NCI-H345 treated with DMSO at 0.1 percent for 48 hours (cell line): ENCODE results near the gene CYB561A3.
"Not testable (repeated sequence)": the region's sequence is repeated elsewhere in the genome, so short reads cannot be mapped to it uniquely, and the experiment has no call there.

Experiments used
- DNase-seq: peaks from one replicate; lab custom pipeline; 2025; ENCODE audit not compliant: unreplicated experiment; lab: John Stamatoyannopoulos, UW

CYB561A3 gene, protein sequence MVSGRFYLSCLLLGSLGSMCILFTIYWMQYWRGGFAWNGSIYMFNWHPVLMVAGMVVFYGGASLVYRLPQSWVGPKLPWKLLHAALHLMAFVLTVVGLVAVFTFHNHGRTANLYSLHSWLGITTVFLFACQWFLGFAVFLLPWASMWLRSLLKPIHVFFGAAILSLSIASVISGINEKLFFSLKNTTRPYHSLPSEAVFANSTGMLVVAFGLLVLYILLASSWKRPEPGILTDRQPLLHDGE

GRCh38 chr11:61361741-61362541, at the start of gene CYB561A3, which contains the start of gene TMEM138:
TSS of gene CYB561A3 (minus strand) at chr11:61361882. CDS start at chr11:61356713, 5,169 bp downstream.
TSS of gene TMEM138 (plus strand) at chr11:61362374. CDS start at chr11:61364391, 2,017 bp downstream.
- DNase-seq, result peak; percentile 88

GRCh38 chr11:61406991-61407728, 45.5 kb upstream of the CYB561A3 start:
- no peak for DNase-seq

DNA sequence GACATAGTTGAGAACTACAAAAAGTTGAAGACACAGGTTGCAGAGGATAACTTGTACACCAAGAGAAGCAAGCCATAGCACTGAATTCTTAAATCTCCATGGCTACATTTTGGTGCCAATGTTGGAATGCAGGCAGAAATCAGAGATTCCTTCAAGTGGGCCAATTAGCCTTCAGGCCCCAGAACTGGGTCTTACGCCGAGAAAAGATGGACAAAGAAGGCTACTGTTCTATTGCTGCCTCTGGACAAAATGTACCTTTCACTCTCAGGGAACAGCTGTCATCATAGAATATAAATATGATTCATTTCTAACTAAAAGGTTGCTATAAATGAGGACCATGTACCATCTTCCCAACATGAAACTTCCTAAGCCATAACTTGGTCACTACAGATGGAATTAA, 44.4 kb upstream of the CYB561A3 start:
- DNase-seq, result no peak

DNA sequence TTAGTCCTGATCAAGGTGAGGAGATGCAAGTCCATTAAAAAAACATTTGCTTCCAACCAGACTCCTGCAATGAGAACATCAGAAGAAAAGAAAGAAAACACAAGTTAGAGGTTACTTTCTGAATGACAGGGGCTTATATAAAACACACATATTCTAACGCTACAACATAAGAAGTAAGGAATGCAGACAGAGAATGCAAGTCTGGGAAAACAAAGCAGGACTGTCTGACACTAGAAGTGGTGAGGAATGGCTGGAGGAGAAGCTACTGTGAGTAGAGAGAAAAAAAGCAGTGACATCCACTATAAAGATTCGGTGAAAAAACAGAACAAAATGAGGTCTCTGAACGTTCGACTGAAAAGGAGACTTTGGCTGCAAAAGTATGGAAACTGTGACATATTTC, 43.0 kb upstream of the CYB561A3 start:
- no peak for DNase-seq

DNA sequence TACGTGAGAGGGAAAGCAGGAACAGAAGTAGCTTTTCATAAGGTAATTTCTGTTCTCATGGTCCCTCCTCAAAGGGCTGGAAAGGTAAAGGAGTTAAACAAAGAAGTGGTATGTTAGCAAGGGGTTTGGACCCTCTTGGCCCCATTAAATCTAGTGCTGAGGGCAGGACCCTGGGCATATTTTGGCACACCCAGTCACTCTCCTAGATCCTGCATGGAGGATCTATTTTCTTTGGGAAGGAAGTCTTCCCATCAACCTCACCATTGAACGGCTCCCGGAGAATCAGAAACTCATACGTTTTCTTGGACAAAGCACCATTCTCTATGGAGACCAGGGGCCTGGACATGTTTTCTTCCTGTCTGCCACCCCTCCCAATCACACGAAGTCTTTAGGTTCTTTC, 42.4 kb upstream of the CYB561A3 start:
- DNase-seq, result no peak

GRCh38 chr11:61403658-61404057, 42.0 kb upstream of the CYB561A3 start:
- no peak for DNase-seq

- DNase-seq, result no peak
Measured at GRCh38 chr11:61401573-61401972, 39.9 kb upstream of the CYB561A3 start.

- DNase-seq, result no peak
Measured at GRCh38 chr11:61401173-61401572, 39.5 kb upstream of the CYB561A3 start.

GRCh38 chr11:61392981-61393595, 31.4 kb upstream of the CYB561A3 start:
- no peak for DNase-seq

DNA sequence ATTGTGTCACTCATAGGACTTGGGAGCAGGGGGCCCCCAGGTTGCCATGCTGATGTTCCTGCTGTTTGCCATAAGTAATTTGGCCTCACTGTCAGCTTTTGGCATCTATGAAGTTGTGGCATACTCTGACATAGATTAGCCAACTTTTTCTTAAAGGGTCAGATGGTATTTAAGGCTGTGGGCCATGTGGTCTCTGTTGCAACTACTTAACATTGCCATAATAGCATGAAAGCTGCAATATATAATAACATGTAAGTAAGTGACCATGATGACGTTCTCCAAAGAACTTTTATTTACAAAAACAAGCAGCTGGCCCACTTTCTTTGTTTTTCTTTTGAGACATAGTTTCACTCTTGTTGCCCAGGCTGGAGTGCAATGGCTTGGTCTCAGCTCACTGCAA, 28.5 kb upstream of the CYB561A3 start:
- DNase-seq, result no peak

DNA sequence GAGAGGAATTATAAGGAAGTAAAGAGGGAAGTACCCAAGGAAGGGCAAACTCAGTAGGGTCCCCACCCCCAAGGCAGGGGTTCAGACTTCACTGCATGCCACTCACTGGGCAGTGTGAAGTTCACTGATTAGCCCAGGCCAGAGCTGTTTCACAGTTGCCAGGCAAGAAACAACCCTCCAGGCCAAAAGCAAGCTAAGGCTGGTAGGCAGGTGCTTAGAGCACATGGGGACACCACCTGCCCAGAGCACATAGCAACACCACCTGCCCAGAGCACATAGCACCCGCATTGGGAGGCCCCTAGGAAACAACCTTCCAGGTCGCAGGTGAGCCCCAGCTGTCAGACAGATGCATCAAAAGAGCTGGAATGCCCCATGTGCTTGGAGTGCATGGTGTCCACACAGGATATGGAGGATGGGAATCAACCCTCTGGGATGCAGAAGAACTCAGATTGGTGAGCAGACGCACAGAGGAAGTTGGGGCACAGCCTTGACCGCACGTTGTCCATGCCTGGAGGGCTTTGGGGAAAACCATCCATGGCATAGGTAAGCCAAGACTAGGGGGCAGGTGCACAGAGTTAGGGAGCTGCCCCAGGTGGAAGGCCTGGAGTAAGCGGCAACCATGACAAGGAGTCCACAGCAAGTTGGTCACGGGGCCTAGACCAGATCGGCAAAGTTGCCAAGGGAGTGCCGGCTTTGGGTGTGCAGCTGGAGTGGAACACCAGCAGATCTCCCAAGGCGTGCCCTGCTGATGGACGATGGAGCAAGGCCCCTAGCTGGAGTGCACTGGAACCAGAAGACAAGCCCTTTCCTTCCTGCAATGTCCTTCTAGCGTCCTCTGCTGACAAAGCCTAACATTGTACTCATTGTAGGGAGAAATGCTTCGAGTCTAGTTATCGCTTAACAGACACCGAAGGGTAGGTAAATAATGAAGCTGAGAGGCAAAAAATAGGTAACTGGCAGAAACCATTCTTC, 22.9 kb upstream of the CYB561A3 start:
- DNase-seq, result no peak

- not testable (repeated sequence) for DNase-seq
Measured at GRCh38 chr11:61383859-61384258, 22.2 kb upstream of the CYB561A3 start.

DNA sequence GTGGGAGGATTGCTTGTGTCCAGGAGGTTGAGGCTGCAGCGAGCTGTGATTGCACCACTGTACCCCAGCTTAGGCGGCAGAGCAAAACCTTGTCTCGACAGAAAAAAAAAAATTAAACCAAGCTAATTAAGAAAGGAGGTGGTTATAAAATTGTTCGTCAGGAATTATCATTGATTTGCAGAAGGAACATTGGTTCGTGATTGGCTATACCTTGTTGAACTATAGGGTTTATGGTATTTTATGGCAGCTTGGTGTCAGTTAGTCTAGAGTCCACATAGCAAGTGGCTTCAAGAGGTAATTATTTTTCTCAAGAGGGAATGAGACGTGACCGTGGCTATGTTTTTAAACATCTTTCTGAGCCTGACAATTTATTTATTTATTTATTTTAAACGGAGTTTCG, 19.2 kb upstream of the CYB561A3 start:
- DNase-seq, result no peak

GRCh38 chr11:61378713-61379313, 17.1 kb upstream of the CYB561A3 start:
- DNase-seq, result no peak

DNA sequence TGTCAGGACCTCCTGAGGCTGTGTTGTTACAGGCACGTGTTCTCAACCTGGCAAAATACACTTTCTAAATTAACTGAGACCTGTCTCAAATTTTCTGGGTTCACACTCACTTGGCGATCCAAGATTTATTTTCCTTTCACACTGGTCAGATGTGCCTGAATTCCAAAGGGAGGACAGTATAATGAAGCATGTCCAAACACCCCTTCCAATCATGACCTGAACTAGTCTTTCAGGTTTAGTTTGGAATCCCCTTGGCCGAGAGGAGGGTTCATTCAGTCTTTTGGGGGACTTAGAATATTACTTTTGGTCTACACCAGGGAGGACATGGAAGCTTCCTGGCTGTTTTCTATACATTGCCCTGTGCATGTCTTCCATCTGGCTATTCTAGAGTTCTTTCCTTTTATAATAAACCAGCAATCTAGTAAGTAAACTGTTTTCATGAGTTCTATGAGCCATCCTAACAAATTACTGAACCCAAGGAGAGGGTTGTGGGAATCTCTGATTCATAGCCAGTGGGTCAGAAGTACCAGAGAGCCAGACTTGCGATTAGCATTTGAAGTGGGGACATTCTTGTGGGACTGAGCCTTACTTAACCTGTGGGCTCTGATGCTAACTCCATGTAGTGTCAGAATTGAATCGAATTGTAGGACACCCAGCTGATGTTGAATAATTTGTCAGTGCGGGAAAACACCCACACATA, 15.9 kb upstream of the CYB561A3 start:
- no peak for DNase-seq

DNA sequence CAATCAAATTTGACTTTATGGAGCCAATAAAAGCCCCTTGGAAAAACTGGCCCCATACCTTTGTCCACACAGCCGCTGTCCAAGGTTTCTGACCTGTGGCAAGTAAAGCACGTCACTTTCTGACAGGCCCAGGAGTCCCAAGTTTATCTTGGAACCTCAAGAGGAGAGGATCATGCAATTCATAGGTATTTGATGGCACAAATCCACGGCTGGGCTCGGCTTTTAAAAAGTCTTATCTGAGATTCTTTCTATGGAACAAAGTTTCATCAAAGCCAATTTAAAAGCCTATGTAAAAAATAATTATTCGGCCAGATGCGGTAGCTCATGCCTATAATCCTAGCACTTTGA, 14.1 kb upstream of the CYB561A3 start:
- no peak for DNase-seq

- no peak for DNase-seq
Measured at GRCh38 chr11:61372659-61373420, 11.2 kb upstream of the CYB561A3 start.

DNA sequence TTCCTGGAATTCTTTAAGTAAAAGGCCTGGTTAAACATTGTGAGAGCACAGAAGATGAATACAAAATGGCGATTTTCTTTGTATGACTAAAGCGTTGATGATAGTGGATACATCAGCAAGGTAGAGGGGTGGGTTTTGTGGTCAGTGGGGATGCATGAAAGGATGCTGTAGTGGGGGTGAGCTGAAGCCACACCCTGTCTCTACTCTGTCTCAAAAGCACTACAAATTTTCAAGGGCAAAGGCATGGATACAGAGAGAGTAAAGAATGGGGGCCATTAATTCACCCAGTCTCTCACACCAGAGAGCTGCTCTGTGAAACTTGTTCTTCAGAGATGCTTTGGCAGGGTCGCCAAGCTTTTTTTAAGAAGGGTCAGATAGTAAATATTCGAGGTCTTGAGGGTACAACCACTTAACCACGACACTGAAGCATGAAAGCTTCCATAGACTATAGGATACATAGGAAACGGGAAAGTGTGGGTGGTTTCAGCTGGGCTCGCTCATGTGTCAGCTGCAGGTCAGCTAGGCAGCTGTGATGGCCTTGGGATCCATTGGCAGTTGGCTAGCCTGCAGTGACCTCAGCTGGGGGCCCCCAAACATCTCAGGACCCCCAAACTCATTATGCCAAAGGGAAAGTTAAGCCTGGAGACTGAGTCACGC, 8.8 kb upstream of the CYB561A3 start:
- DNase-seq, result no peak
